ENCODE data around the gene SPC24.
"Not testable (repeated sequence)": the region's sequence is repeated elsewhere in the genome, so short reads cannot be mapped to it uniquely, and the experiment has no call there.

SPC24 gene

DNA sequence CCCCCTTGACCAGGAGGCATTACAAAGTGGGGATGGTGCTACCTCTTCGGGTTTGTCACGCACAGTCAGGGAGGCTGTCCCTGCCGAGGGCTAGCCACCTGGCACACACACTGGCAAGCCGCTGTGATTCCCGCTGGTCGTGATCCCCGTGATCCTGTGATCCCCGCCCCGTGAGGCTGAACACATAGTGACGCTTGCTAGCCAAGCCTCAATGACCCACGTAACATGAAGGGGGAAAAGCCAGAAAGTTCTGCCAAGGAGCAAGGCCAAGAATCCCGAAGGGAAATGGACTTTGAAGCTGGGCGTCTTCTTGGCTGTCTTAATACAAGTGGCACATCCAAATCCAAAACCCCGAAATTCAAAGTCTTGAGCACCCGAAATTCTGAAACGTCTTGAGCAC, 52.6 kb downstream of the SPC24 start:
- Histone ChIP-seq H3K4me1 (no peaks in the 10 kb centered on the region), H3K36me3 (peaks cover 96% of the 10 kb centered on the region)
- TF ChIP-seq, protein P1, sequence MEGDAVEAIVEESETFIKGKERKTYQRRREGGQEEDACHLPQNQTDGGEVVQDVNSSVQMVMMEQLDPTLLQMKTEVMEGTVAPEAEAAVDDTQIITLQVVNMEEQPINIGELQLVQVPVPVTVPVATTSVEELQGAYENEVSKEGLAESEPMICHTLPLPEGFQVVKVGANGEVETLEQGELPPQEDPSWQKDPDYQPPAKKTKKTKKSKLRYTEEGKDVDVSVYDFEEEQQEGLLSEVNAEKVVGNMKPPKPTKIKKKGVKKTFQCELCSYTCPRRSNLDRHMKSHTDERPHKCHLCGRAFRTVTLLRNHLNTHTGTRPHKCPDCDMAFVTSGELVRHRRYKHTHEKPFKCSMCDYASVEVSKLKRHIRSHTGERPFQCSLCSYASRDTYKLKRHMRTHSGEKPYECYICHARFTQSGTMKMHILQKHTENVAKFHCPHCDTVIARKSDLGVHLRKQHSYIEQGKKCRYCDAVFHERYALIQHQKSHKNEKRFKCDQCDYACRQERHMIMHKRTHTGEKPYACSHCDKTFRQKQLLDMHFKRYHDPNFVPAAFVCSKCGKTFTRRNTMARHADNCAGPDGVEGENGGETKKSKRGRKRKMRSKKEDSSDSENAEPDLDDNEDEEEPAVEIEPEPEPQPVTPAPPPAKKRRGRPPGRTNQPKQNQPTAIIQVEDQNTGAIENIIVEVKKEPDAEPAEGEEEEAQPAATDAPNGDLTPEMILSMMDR (IDR thresholded peaks at IDR 0.05; ENCODE audit: low read depth, low read length): no peak

DNA sequence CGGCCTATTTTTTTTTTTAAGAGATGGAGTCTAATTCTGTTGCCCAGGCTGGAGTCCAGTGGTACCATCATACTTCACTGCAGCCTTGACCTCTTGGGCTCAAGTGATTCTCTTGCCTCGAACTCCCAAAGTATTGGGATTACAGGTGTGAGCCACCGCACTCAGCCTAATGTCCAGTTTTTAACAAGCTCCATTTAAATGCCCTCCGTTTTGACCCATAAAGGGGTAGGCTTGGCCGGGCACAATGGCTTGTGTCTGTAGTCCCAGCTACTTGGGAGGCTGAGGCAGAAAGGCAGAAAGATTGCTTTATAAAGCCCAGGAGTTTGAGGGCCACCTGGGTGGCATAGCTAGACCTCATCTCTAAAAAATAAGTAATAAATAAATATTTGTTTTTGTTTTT, 54.5 kb downstream of the SPC24 start:
- DNase-seq: no peak
- TF ChIP-seq, protein P1 (IDR thresholded peaks at IDR 0.05; ENCODE audit: low read depth, low read length): no peak
- H3K9me3 ChIP-seq: no peaks in the 10 kb centered on the region
- no peak overlapping the region for H3K4me3 ChIP-seq (ENCODE audit: low read depth, low read length)
- no peaks in the 10 kb centered on the region for H3K27me3 ChIP-seq
- peaks cover 94% of the 10 kb centered on the region for H3K36me3 ChIP-seq
- no peaks in the 10 kb centered on the region for H3K4me1 ChIP-seq

More for the DNA sequence above, 52.6 kb downstream of the SPC24 start:
- Histone ChIP-seq H3K4me3 (ENCODE audit: low read depth, low read length) (no peak overlapping the region), H3K27me3 (no peaks in the 10 kb centered on the region), H3K9me3 (no peaks in the 10 kb centered on the region)
- DNase-seq: no peak

DNA sequence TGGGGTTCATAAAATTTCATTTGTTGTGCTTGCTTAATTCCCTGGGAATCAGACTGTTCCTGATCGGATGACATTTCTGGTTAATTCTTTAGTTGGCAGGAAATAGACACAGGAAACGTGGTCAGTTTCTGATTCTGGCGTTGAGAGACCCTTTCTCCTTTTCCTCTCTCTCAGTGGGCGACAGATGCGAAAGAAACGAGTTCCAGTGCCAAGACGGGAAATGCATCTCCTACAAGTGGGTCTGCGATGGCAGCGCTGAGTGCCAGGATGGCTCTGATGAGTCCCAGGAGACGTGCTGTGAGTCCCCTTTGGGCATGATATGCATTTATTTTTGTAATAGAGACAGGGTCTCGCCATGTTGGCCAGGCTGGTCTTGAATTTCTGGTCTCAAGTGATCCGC, 55.5 kb downstream of the SPC24 start:
- no peaks in the 10 kb centered on the region for H3K9me3 ChIP-seq
- peaks cover 94% of the 10 kb centered on the region for H3K36me3 ChIP-seq
- no peak overlapping the region for H3K4me3 ChIP-seq (ENCODE audit: low read depth, low read length)
- H3K27me3 ChIP-seq: no peaks in the 10 kb centered on the region
- no peaks in the 10 kb centered on the region for H3K4me1 ChIP-seq
- TF ChIP-seq, protein P1 (IDR thresholded peaks at IDR 0.05; ENCODE audit: low read depth, low read length): no peak
- DNase-seq: no peak

DNA sequence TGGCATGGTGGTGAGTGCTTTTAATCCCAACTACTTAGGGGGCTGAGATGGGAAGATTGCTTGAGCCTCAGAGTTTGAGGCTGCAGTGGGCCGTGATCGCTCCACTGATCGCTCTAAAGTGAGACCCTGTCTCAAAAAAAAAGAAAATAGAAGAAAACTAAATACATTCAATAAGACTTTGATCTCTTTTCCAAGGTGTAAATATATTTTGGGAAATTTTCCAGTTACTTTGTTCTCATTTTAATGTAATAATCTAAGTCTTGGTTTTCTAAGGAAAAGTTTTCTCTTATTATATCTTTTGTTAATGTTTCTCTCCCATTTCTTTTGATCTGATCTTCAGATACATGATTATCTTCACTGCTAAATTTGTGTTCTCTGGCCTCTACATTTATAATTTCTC, 56.7 kb downstream of the SPC24 start:
- Histone ChIP-seq H3K27me3 (no peaks in the 10 kb centered on the region), H3K36me3 (peaks cover 94% of the 10 kb centered on the region), H3K9me3 (no peaks in the 10 kb centered on the region), H3K4me3 (ENCODE audit: low read depth, low read length) (no peak overlapping the region), H3K4me1 (no peaks in the 10 kb centered on the region)
- DNase-seq: no peak
- TF ChIP-seq, protein P1 (IDR thresholded peaks at IDR 0.05; ENCODE audit: low read depth, low read length): no peak

DNA sequence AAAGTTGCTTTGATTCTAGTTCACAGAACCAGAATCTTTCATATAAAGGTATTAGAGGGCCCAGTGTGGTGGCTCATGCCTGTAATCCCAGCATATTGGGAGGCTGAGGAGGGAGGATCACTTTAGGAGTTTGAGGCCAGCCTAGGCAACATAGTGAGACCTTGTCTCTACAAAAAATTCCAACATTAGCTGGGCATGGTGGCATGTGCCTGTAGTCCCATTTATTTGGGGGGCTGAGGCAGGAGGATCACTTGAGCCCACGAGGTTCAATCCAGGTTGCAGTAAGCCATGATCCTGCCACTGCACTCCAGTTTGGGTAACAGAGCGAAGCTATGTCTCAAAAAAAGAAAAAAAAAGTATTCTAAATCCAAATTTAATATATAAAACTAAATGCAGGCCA, 57.3 kb downstream of the SPC24 start:
- Histone ChIP-seq H3K27me3 (no peaks in the 10 kb centered on the region), H3K4me3 (ENCODE audit: low read depth, low read length) (no peak overlapping the region), H3K9me3 (no peaks in the 10 kb centered on the region), H3K36me3 (peaks cover 94% of the 10 kb centered on the region), H3K4me1 (no peaks in the 10 kb centered on the region)
- TF ChIP-seq, protein P1 (IDR thresholded peaks at IDR 0.05; ENCODE audit: low read depth, low read length): no peak
- no peak for DNase-seq

DNA sequence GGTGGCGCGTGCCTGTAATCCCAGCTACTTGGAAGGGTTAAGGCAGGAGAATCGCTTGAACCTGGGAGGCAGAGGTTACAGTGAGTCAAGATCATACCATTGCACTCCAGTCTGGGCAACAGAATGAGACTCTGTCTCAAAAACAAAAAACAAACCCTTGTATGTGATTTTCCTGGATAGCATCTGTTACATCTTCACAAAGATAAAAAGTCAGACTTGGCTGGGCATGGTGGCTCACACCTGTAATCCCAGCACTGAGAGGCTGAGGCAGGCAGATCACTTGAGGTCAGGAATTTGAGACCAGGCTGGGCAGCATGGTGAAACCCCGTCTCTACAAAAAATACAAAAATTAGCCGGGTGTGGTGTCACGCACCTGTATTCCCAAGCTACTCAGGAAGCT, 58.2 kb downstream of the SPC24 start:
- not testable (repeated sequence) for H3K4me1 ChIP-seq
- peaks cover 92% of the 10 kb centered on the region for H3K36me3 ChIP-seq

More for the DNA sequence above, 58.2 kb downstream of the SPC24 start:
- H3K27me3 ChIP-seq; DNase-seq; H3K9me3 ChIP-seq; H3K4me3 ChIP-seq (ENCODE audit: low read depth, low read length): not testable (repeated sequence)

Measured in BE2C (cell line).